Adrenal gland (tissue), 5 donors: Measurements from ENCODE around the gene PTPN1.

Experiments
- POLR2A ChIP-seq, 2 donors: fragments of 450-650 bp; IDR thresholded peaks; one replicate each; pipeline ENCODE4 v1.6.1; 2017; ENCODE audit warnings: antibody characterized with exemption in 2 of 2, mild to moderate bottlenecking in 2 of 2, moderate library complexity in 1 of 2
- TF ChIP-seq, protein P1 (sequence below), 6 experiments: fragments of 450-650 bp in 4 of 6; fragments of 200-600 bp in 2 of 6; sonication (generic) in 1 of 6; IDR thresholded peaks; 1 replicate in 5 of 6; 2 replicates in 1 of 6; pipeline versions ENCODE4 v1.5.1 to v1.8.0; 2016 to 2021; ENCODE audit warnings: antibody characterized with exemption in 6 of 6, mild to moderate bottlenecking in 2 of 6, moderate library complexity in 1 of 6
- donor health status: DM: no; HTN: no; CAD: no.

DNA sequence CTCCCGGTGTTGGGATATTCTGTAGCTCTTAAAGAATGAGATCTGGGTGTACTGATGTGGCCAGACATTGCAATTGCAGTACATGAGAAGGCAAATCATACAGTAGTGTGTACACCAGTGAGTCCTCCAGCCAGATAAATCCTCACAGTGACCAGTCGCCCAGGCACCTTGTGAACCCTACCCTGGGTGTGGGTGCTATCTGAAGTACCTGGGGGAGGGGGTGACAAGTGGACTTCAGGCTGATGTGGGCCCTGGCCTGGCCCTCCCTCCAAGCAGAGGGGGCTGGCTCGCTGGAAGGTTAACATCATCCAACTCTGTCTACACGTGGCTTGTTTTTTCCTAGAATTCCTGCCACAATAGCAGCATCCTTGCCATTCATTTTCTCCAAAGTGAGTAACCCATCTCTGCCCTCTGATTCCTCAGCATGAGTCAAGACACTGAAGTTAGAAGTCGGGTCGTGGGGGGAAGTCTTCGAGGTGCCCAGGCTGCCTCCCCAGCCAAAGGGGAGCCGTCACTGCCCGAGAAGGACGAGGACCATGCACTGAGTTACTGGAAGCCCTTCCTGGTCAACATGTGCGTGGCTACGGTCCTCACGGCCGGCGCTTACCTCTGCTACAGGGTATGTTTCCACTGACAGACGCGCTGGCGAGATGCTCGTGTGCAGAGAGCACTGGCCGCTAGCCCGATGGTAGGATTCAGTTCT lies 70.8 kb downstream of the PTPN1 start:
- TF ChIP-seq, protein P1, sequence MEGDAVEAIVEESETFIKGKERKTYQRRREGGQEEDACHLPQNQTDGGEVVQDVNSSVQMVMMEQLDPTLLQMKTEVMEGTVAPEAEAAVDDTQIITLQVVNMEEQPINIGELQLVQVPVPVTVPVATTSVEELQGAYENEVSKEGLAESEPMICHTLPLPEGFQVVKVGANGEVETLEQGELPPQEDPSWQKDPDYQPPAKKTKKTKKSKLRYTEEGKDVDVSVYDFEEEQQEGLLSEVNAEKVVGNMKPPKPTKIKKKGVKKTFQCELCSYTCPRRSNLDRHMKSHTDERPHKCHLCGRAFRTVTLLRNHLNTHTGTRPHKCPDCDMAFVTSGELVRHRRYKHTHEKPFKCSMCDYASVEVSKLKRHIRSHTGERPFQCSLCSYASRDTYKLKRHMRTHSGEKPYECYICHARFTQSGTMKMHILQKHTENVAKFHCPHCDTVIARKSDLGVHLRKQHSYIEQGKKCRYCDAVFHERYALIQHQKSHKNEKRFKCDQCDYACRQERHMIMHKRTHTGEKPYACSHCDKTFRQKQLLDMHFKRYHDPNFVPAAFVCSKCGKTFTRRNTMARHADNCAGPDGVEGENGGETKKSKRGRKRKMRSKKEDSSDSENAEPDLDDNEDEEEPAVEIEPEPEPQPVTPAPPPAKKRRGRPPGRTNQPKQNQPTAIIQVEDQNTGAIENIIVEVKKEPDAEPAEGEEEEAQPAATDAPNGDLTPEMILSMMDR (IDR thresholded peaks at IDR 0.05): no peak
- TF ChIP-seq POLR2A (IDR thresholded peaks at IDR 0.05): no peak
